Measurements from ENCODE around the gene DIPK1C. TPM values are rescaled to one million over a fixed set of nuclear protein-coding genes. Genes with fewer than 3 reads are reported as not detected.

The DIPK1C gene
- total and polyA plus RNA-seq, 10 donors = 0.10 to 0.51 (median 0.29) TPM; not detected in 6

GRCh38 chr18:74396171-74397169 lies 60.6 kb downstream of the DIPK1C start:
- DNase-seq = no peak
- intact Hi-C loops (cut with DNase I; ENCODE audit: low total_unique reads) = no loop called here
- Histone ChIP-seq H3K27me3 (replicated peaks in 1 of 7) (peaks cover 0 to 57% (median 0%) of the 10 kb centered on the region in 7 donors), H3K4me3 (no peak overlapping the region), H3K36me3 (no peaks in the 10 kb centered on the region), H3K27ac (peak overlapping the region in 2 of 8 donors; percentile 12 to 14), H3K4me1 (peaks cover 13 to 41% (median 34%) of the 10 kb centered on the region in 6 donors), H3K9me3 (no peaks in the 10 kb centered on the region)
- TF ChIP-seq POLR2AphosphoS5 (IDR thresholded peaks at IDR 0.05) (no peak), POLR2A (IDR thresholded peaks at IDR 0.05) (no peak), CTCF (IDR thresholded peaks at IDR 0.05 in 8 of 11, conservative IDR thresholded peaks at IDR 0.05 in 3 of 11) (no peak)
- WGBS, 5 donors = 49 to 66% (median 55%) methylated on average over 16 of the region's 16 CpGs

- peaks cover 0 to 57% (median 0%) of the 10 kb centered on the region in 7 donors for H3K27me3 ChIP-seq (replicated peaks in 1 of 7)
- WGBS, 5 donors = 90 to 96% (median 91%) methylated on average over 9 of the region's 9 CpGs
- H3K4me3 ChIP-seq = no peak overlapping the region
- peaks cover 13 to 41% (median 34%) of the 10 kb centered on the region in 6 donors for H3K4me1 ChIP-seq
- intact Hi-C loops (cut with DNase I; ENCODE audit: low total_unique reads) = no loop called here
- H3K36me3 ChIP-seq = no peaks in the 10 kb centered on the region
- H3K9me3 ChIP-seq = no peaks in the 10 kb centered on the region
- TF ChIP-seq CTCF (IDR thresholded peaks at IDR 0.05 in 8 of 11, conservative IDR thresholded peaks at IDR 0.05 in 3 of 11) = no peak
- no peak for TF ChIP-seq POLR2A (IDR thresholded peaks at IDR 0.05)
- no peak for TF ChIP-seq POLR2AphosphoS5 (IDR thresholded peaks at IDR 0.05)
- DNase-seq = no peak
- no peak overlapping the region for H3K27ac ChIP-seq
These were observed 61.4 kb downstream of the DIPK1C start for GRCh38 chr18:74395648-74396154.

GRCh38 chr18:74395006-74395405 lies 62.1 kb downstream of the DIPK1C start:
- Histone ChIP-seq H3K4me1 (peaks cover 13 to 44% (median 35%) of the 10 kb centered on the region in 6 donors), H3K4me3 (no peak overlapping the region), H3K9me3 (no peaks in the 10 kb centered on the region), H3K27ac (no peak overlapping the region), H3K27me3 (replicated peaks in 1 of 7) (peaks cover 0 to 57% (median 0%) of the 10 kb centered on the region in 7 donors), H3K36me3 (no peaks in the 10 kb centered on the region)
- TF ChIP-seq POLR2AphosphoS5 (IDR thresholded peaks at IDR 0.05) = no peak
- no peak for DNase-seq
- 85 to 97% (median 92%) methylated on average over 7 of the region's 7 CpGs for WGBS, 5 donors
- intact Hi-C loops (cut with DNase I; ENCODE audit: low total_unique reads) = no loop called here

GRCh38 chr18:74392323-74392722 lies 64.8 kb downstream of the DIPK1C start:
- Histone ChIP-seq H3K27ac (no peak overlapping the region), H3K27me3 (replicated peaks in 1 of 7) (peaks cover 0 to 38% (median 0%) of the 10 kb centered on the region in 7 donors), H3K36me3 (no peaks in the 10 kb centered on the region), H3K4me3 (no peak overlapping the region), H3K9me3 (no peaks in the 10 kb centered on the region), H3K4me1 (peaks cover 7 to 34% (median 26%) of the 10 kb centered on the region in 6 donors)
- 84 to 96% (median 89%) methylated on average over 4 of the region's 4 CpGs for WGBS, 5 donors
- DNase-seq = no peak
- intact Hi-C loops (cut with DNase I; ENCODE audit: low total_unique reads) = no loop called here
- TF ChIP-seq POLR2AphosphoS5 (IDR thresholded peaks at IDR 0.05) (no peak), POLR2A (IDR thresholded peaks at IDR 0.05) (no peak), CTCF (IDR thresholded peaks at IDR 0.05 in 8 of 11, conservative IDR thresholded peaks at IDR 0.05 in 3 of 11) (no peak)

Measured in spleen (tissue), 11 donors.